Kasumi-1 (cell line): ENCODE data around the gene TACC2.

Experiments used
- DNase-seq, 2 experiments: peaks; one replicate each; lab custom pipeline; 2025; lab: John Stamatoyannopoulos, UW

The TACC2 gene

GRCh38 chr10:122271076-122271475 is 282.1 kb downstream of the TACC2 start, which contains the start of gene BTBD16:
TSS of gene BTBD16 (plus strand) at chr10:122271296. CDS start at chr10:122275082, 3,786 bp downstream.
- DNase-seq, result no peak

DNA sequence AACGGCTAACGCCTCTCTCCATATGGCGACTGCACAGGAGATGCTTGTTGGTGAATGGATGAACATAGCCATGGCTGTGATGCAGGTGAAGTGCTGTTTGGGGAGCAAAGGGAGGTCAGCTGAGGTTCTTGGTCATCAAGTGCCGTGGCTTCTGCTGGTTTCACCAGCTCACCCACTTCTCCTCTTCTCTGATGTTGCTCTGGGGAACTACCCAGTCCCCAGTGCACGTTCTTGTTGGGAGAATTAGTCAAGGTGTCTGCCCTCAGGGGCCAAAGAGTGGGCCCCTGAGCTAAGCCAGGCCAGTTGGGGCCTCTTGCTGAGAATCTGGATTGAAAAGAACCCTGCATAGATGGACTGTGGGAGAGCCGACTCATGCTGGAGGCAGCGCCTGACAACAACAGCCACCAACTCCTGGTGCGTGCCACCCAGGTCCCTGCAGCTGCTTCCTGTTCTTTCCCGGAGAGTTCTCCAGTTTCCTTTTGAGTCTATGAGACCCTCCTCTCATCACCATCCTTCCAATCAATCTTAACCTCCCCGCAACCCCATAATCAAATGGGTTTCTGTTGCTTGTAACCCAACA is 285.1 kb downstream of the TACC2 start:
- no peak for DNase-seq

- DNase-seq, result no peak
Observed at GRCh38 chr10:122276611-122277208, 287.7 kb downstream of the TACC2 start.

GRCh38 chr10:122277526-122278136 is 288.7 kb downstream of the TACC2 start:
- no peak for DNase-seq

- DNase-seq, result no peak
Observed at GRCh38 chr10:122279725-122280141, 290.8 kb downstream of the TACC2 start.

GRCh38 chr10:122280156-122280555 is 291.2 kb downstream of the TACC2 start:
- DNase-seq, result no peak

GRCh38 chr10:122281018-122281626 is 292.2 kb downstream of the TACC2 start:
- DNase-seq, result no peak

- no peak for DNase-seq
Observed at GRCh38 chr10:122281751-122282150, 292.8 kb downstream of the TACC2 start.

GRCh38 chr10:122282253-122282671 is 293.3 kb downstream of the TACC2 start:
- no peak for DNase-seq

DNA sequence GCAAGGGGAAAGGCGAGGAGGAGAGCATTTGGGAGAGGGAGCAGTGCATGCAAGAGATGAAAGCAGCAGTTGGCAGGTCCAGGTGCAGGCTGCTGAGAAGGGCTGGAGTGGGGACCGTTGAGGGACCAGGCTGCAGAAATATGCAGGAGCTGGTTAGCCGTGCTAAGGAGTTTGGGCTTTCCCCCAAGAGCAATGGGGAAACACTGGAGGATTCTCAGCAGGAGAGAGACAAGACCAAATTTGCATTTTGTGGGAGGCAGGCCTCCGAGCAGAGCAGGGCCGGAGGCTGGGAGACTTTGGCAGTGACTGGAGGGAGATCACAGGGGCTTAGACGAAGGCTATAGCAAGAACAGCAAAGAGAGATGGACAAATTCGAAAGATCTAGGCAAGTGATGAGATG is 293.9 kb downstream of the TACC2 start:
- no peak for DNase-seq

- DNase-seq, result no peak
Observed at GRCh38 chr10:122285506-122286444, 296.8 kb downstream of the TACC2 start.

DNA sequence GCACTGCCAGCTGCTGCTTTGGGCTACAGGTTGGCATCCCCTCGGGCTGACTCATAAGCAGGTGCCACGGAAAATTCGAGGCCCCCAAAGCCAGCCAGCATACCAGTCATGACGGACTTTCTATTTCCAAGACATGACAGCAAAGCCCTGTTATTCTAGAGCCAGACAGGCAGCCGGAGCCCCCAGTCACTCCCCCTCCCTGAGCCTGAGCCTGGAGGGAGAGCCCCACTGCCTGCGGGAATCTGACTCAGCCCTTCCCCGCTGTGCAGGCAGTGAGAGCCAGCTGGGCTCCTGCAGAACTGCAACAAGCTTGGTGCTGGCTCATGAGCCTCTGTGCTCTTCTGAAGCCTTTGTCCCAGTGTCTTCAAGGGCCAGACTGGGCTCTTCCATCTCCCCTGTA is 297.9 kb downstream of the TACC2 start:
- no peak for DNase-seq

- no peak for DNase-seq
Observed at GRCh38 chr10:122287570-122287969, 298.6 kb downstream of the TACC2 start.

- no peak for DNase-seq
Observed at GRCh38 chr10:122288262-122288661, 299.3 kb downstream of the TACC2 start.

- no peak for DNase-seq
Observed at GRCh38 chr10:122288917-122289316, 300.0 kb downstream of the TACC2 start.

DNA sequence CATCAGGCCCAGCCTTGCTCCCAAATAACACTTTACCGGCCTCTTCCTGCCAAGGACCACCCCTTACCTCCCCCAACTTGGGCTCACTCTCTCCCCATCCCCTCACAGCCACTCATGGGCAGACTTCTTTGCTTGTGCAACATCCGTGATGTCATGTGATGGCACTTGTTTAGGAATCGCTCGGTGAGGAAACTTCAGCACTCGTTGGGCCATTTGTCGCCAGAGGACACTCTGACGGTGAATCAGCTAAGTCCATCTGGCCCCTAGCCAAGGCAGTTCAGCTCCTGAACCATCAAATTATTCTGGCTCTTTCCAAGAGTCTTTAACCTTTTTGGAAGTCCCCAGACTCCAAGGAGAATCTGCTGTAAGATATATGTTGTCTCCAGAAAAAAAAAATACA is 301.4 kb downstream of the TACC2 start:
- DNase-seq, result no peak

- no peak for DNase-seq
Observed at GRCh38 chr10:122290833-122291532, 302.0 kb downstream of the TACC2 start.

- no peak for DNase-seq
Observed at GRCh38 chr10:122291739-122292138, 302.8 kb downstream of the TACC2 start.

- DNase-seq, result no peak
Observed at GRCh38 chr10:122292376-122292775, 303.4 kb downstream of the TACC2 start.

GRCh38 chr10:122293156-122293960 is 304.4 kb downstream of the TACC2 start:
- DNase-seq, result no peak
